HepG2 (cell line): ENCODE data around the gene CA7. TPM values are rescaled to one million over a fixed set of nuclear protein-coding genes. Genes with fewer than 3 reads are reported as not detected.
A peak's percentile ranks its signal among the peaks of the same experiment; 100 is the strongest.

Experiments
- AKAP8 ChIP-seq: sonication (generic); formaldehyde crosslinking; IDR thresholded peaks from 2 replicates; pipeline ENCODE4 v1.5.1; 2020; ENCODE audit warnings: mild to moderate bottlenecking, missing genetic modification reagents
- GTF2F1 ChIP-seq: fragments of 150-350 bp; IDR thresholded peaks from 2 replicates; pipeline ENCODE4 v1.6.1; 2014; ENCODE audit warnings: low read length
- NR2F6 ChIP-seq, 2 experiments: IDR thresholded peaks; 2 replicates each; pipeline ENCODE4 v1.6.1; 2016; ENCODE audit warnings: antibody characterized with exemption in 1 of 2, mild to moderate bottlenecking in 1 of 2
- ONECUT2 ChIP-seq: sonication (generic); formaldehyde crosslinking; IDR thresholded peaks from 2 replicates; pipeline ENCODE4 v1.4.0; 2020; ENCODE audit warnings: missing genetic modification reagents
- PAXIP1 ChIP-seq: sonication (generic); formaldehyde crosslinking; conservative IDR thresholded peaks from 2 replicates; pipeline ENCODE4 v1.4.0; 2020; ENCODE audit warnings: mild to moderate bottlenecking, missing genetic modification reagents, moderate library complexity
- PTBP1 ChIP-seq: fragments of 200-400 bp; formaldehyde crosslinking; IDR thresholded peaks from 2 replicates; pipeline ENCODE4 v1.6.1; 2018; ENCODE audit warnings: low read length, low read depth; ENCODE audit not compliant: poor library complexity, severe bottlenecking
- SALL1 ChIP-seq: sonication (generic); formaldehyde crosslinking; IDR thresholded peaks from 2 replicates; pipeline ENCODE4 v1.8.0; 2022; ENCODE audit warnings: mild to moderate bottlenecking, missing genetic modification reagents
- THRA ChIP-seq: sonication (generic); formaldehyde crosslinking; IDR thresholded peaks from 2 replicates; pipeline ENCODE4 v1.4.0; 2020; ENCODE audit warnings: missing genetic modification reagents, borderline replicate concordance
- U2AF2 ChIP-seq: fragments of 200-400 bp; formaldehyde crosslinking; IDR thresholded peaks from 2 replicates; pipeline ENCODE4 v1.6.1; 2017; ENCODE audit warnings: low read depth, mild to moderate bottlenecking, low read length
- ZBTB33 ChIP-seq: sonication (generic); formaldehyde crosslinking; IDR thresholded peaks from 2 replicates; pipeline ENCODE4 v1.4.0; 2020; ENCODE audit warnings: missing genetic modification reagents
- ZFX ChIP-seq: sonication (generic); formaldehyde crosslinking; IDR thresholded peaks from 2 replicates; pipeline ENCODE4 v1.4.0; 2020; ENCODE audit warnings: mild to moderate bottlenecking, low read depth, missing genetic modification reagents, moderate library complexity
- ZNF225 ChIP-seq: sonication (generic); formaldehyde crosslinking; IDR thresholded peaks from 2 replicates; pipeline ENCODE4 v1.4.0; 2020; ENCODE audit warnings: mild to moderate bottlenecking, missing genetic modification reagents
- ZNF513 ChIP-seq: sonication (generic); formaldehyde crosslinking; conservative IDR thresholded peaks from 2 replicates; pipeline ENCODE4 v1.5.0; 2020; ENCODE audit warnings: missing genetic modification reagents
- ZNF607 ChIP-seq: sonication (generic); formaldehyde crosslinking; IDR thresholded peaks from 2 replicates; pipeline ENCODE4 v1.5.1; 2020; ENCODE audit warnings: missing genetic modification reagents, mild to moderate bottlenecking, borderline replicate concordance
- polyA plus RNA-seq, 8 experiments: library from polyadenylated mRNA; depleted of rRNA in 3 of 8; stranded (reverse) in 7 of 8; unstranded in 1 of 8; fragments of >200 nt; fragmentation: Illumina TruSeq in 4 of 8; extraction: Trizol in 4 of 8; gene quantifications; 2 replicates each; pipeline versions ENCODE4 v1.2.1 to v1.2.3, GENCODE V29; 2011 to 2016; ENCODE audit warnings: low read depth in 4 of 8, missing spikeins in 1 of 8, mixed read lengths in 1 of 8; ENCODE audit not compliant: insufficient read depth in 1 of 8
- total RNA-seq, 5 experiments: library from RNA; depleted of rRNA; stranded (reverse); fragments of >200 nt; fragmentation: Illumina TruSeq; extraction: Trizol; gene quantifications; 2 replicates each; pipeline ENCODE4 v1.2.3, GENCODE V29; 2016; ENCODE audit warnings: low read depth in 1 of 5
- TF ChIP-seq, protein P1 (sequence below): IDR thresholded peaks from 2 replicates; pipeline ENCODE4 v1.6.1; 2012; ENCODE audit warnings: inconsistent platforms
- TF ChIP-seq, protein P2 (sequence below): IDR thresholded peaks from 2 replicates; pipeline ENCODE4 v1.6.1; 2016; ENCODE audit warnings: missing compliant biosample characterization, missing genetic modification reagents, borderline replicate concordance
- TF ChIP-seq, protein P3 (sequence below): IDR thresholded peaks from 2 replicates; pipeline ENCODE4 v1.6.1; 2016

Gene CA7
- total and polyA plus RNA-seq, 2 of the 13 experiments (the other 11 are each of a cell fraction or from before 2014, with no cell fraction given) = not detected

- no peak for TF ChIP-seq PAXIP1 (CRISPR knock-in tag)
- TF ChIP-seq, protein P1, sequence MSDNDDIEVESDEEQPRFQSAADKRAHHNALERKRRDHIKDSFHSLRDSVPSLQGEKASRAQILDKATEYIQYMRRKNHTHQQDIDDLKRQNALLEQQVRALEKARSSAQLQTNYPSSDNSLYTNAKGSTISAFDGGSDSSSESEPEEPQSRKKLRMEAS = peak; percentile 28; the same call in 1 of the 2 replicates
- 0 out of 2 replicates have a peak, but pooled peaks have one; percentile 54 for TF ChIP-seq ZNF607
- no peak for TF ChIP-seq ZNF225 (CRISPR knock-in tag)
- no peak for TF ChIP-seq GTF2F1
- no peak; the same call in 1 of the 2 replicates for TF ChIP-seq AKAP8 (CRISPR knock-in tag)
- TF ChIP-seq, protein P2, sequence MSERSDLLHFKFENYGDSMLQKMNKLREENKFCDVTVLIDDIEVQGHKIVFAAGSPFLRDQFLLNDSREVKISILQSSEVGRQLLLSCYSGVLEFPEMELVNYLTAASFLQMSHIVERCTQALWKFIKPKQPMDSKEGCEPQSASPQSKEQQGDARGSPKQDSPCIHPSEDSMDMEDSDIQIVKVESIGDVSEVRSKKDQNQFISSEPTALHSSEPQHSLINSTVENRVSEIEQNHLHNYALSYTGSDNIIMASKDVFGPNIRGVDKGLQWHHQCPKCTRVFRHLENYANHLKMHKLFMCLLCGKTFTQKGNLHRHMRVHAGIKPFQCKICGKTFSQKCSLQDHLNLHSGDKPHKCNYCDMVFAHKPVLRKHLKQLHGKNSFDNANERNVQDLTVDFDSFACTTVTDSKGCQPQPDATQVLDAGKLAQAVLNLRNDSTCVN (CRISPR knock-in tag) = no peak
- TF ChIP-seq, protein P3, sequence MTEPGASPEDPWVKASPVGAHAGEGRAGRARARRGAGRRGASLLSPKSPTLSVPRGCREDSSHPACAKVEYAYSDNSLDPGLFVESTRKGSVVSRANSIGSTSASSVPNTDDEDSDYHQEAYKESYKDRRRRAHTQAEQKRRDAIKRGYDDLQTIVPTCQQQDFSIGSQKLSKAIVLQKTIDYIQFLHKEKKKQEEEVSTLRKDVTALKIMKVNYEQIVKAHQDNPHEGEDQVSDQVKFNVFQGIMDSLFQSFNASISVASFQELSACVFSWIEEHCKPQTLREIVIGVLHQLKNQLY = no peak; the same call in 1 of the 2 replicates
- TF ChIP-seq ZNF513 (CRISPR knock-in tag) = no peak
- peak; percentile 51; the same call in 1 of the 2 replicates for TF ChIP-seq ZBTB33
- no peak for TF ChIP-seq NR2F6 (IDR thresholded peaks at IDR 0.05)
- peak; percentile 45; the same call in 1 of the 2 replicates for TF ChIP-seq NR2F6 (CRISPR knock-in tag; IDR thresholded peaks at IDR 0.05)
- 0 out of 2 replicates have a peak, but pooled peaks have one; percentile 42 for TF ChIP-seq THRA (CRISPR knock-in tag)
- peak; percentile 77 for TF ChIP-seq ZFX (CRISPR knock-in tag)
- TF ChIP-seq SALL1 (CRISPR knock-in tag) = peak; percentile 63; the same call in 1 of the 2 replicates
- no peak for TF ChIP-seq ONECUT2 (CRISPR knock-in tag)
- no peak for TF ChIP-seq PTBP1
- TF ChIP-seq U2AF2 = no peak
Observed at GRCh38 chr16:66894948-66895688, 50.9 kb downstream of the CA7 start (continued).
